ENCODE data around the gene SPART. TPM values are rescaled to one million over a fixed set of nuclear protein-coding genes. Genes with fewer than 3 reads are reported as not detected.

SPART gene
- total RNA-seq: 180 and 196 TPM in 2 replicates

GRCh38 chr13:36346222-36347083 lies at the start of gene SPART:
TSS of gene SPART (minus strand) at chr13:36346394. CDS start at chr13:36335830, 10,564 bp downstream.

GRCh38 chr13:36297366-36298338 lies 48.5 kb downstream of the SPART start, which contains the start of gene CCDC169:
TSS of gene CCDC169 (minus strand) at chr13:36297814. CDS start at chr13:36297719, 95 bp downstream.

Other genes with a start within 250 kb of the SPART start
- gene DCLK1, start 215.0 kb downstream of the SPART start, total RNA-seq: 4.5 and 7.4 TPM in 2 replicates
- 0.59 and 0.83 TPM in 2 replicates for gene SOHLH2, start 131.8 kb downstream of the SPART start, total RNA-seq
- 5.6 and 5.9 TPM in 2 replicates for gene CCDC169, start 48.6 kb downstream of the SPART start, total RNA-seq
- gene CCNA1, start 86.1 kb upstream of the SPART start, total RNA-seq: 1.2 and 6.5 TPM in 2 replicates

Measured in smooth muscle cell of the umbilical artery (primary cell).